Measurements from ENCODE around the gene NDUFS6.

DNA sequence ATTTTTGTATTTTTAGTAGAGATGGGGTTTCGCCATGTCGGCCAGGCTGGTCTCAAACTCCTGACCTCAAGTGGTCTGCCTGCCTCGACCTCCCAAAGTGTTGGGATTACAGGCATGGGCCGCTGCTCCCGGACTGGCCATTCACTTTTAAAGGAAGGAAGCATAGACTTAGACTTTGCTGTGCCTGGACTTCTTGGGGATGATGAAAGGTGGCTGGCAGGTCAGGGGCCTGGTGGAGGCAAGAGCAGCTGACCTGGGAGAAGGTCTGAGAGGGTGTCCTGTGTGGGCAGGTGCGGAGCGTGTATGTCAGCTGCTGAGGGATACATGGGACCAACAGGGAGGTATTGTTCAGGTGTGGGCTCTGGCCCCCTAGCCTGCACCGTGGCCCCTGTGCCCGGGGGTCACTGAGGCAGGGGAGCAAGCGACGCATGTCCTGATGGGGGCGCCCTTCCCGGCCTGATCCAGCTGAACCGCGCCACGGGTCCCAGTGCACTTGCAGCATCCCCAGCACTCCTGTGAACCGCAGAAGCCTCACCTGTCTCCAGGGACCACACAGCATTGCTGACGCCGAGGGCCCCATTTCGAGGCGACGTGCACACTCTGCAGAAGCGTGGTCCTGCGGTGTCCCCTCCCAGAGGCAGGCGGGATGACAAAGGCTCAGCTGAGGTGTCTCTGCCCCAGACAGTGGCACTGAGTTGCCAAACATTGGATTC is 23.1 kb downstream of the NDUFS6 start:
- TF ChIP-seq EZH2 (IDR thresholded peaks at IDR 0.05; ENCODE audit: low read length, missing control alignments) = no peak
- TF ChIP-seq, protein P1, sequence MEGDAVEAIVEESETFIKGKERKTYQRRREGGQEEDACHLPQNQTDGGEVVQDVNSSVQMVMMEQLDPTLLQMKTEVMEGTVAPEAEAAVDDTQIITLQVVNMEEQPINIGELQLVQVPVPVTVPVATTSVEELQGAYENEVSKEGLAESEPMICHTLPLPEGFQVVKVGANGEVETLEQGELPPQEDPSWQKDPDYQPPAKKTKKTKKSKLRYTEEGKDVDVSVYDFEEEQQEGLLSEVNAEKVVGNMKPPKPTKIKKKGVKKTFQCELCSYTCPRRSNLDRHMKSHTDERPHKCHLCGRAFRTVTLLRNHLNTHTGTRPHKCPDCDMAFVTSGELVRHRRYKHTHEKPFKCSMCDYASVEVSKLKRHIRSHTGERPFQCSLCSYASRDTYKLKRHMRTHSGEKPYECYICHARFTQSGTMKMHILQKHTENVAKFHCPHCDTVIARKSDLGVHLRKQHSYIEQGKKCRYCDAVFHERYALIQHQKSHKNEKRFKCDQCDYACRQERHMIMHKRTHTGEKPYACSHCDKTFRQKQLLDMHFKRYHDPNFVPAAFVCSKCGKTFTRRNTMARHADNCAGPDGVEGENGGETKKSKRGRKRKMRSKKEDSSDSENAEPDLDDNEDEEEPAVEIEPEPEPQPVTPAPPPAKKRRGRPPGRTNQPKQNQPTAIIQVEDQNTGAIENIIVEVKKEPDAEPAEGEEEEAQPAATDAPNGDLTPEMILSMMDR (conservative IDR thresholded peaks at IDR 0.05 in 1 of 2, IDR thresholded peaks at IDR 0.05 in 1 of 2; ENCODE audit: low read depth in 1 of 2, low read length in 2 of 2) = no peak

Measured in fibroblast of lung (primary cell).